Measurements from ENCODE around the gene DDX6.

DDX6 gene

DNA sequence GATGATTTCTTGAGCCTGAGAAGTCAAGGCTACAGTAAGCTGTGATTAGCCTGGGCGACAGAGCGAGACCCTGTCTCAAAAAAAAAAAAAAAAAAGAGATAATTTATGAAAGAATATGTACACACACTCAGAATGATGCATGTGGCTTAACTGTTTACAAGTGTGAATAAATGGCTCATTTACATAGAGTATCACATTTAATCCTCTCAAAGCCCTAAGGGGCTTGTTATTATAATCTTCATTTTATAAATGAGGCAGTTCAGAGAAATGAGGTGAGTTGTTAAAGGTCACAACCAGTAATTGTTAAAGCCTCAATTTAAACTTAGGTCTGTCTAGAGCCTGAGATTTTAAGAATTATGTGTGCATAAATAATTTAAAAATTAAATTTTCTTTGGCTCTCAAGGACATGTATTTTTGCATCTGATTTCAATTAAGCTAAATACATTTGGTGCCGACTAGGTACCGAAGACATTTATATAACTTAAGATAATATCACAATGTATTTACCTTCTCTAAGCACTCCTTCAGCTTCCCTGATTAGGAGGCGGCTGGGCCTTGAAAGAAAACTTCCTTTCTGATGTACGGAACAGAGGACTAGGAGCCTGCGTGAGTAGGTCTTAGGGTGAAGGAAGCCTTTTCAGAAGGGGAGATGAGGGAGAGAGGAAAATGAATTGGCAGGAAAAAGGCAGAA, 28.5 kb upstream of the DDX6 start:
- FAIRE-seq (peak; percentile 13), DNase-seq (ENCODE audit: insufficient read length, low spot score) (no peak)
- TF ChIP-seq SPI1 (IDR thresholded peaks at IDR 0.05; ENCODE audit: low read depth, low read length) (no peak), TAF1 (IDR thresholded peaks at IDR 0.05; ENCODE audit: low read depth, low read length) (no peak), POLR2AphosphoS5 (IDR thresholded peaks at IDR 0.05; ENCODE audit: low read depth, low read length) (no peak)

DNA sequence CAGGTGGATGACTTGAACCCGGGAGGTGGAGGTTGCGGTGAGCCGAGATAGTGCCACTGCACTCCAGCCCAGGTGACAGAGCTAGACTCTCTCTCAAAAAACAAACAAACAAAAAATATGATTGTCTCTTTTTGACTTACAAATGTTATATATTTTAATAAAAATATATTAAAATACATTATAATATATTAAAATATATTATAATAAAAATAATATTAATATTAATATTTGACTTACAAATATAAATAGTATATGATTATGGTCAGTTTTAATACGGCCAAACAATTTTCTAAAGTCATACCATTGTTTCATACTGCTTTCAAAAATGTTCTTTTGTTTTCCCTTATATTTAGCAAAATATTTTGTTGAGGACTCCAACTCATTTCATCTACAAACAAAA, 27.2 kb upstream of the DDX6 start:
- TF ChIP-seq TAF1 (IDR thresholded peaks at IDR 0.05; ENCODE audit: low read depth, low read length) (no peak), POU2F2 (IDR thresholded peaks at IDR 0.05; ENCODE audit: low read depth, low read length) (no peak), SPI1 (IDR thresholded peaks at IDR 0.05; ENCODE audit: low read depth, low read length) (no peak), PAX5 (IDR thresholded peaks at IDR 0.05; ENCODE audit: insufficient read depth, low read length, severe bottlenecking) (no peak), POLR2AphosphoS5 (IDR thresholded peaks at IDR 0.05; ENCODE audit: low read depth, low read length) (no peak), POLR2A (IDR thresholded peaks at IDR 0.05; ENCODE audit: low read depth, low read length) (no peak)
- DNase-seq (ENCODE audit: insufficient read length, low spot score) (no peak), FAIRE-seq (no peak)

DNA sequence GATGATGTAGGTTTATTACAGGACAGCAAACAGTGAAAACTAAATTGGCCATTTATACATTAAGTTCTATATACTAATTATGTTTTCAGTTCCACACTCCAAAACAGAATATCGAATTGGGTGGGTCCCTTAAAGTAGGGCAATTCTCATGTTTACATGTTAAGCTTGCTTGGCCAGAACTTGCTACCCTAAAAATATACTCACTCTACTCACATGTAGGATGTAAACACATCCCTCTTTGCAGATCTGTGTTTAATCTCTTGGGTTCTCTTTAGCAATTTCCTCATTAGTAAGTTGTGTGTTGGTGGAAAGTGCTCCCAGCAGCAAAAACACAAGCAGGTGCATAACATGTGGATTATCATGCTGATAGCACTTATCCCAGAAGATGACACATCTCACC, 22.6 kb upstream of the DDX6 start:
- DNase-seq (ENCODE audit: insufficient read length, low spot score) (no peak), FAIRE-seq (no peak)
- TF ChIP-seq PAX5 (IDR thresholded peaks at IDR 0.05; ENCODE audit: insufficient read depth, low read length, severe bottlenecking) (no peak), TAF1 (IDR thresholded peaks at IDR 0.05; ENCODE audit: low read depth, low read length) (no peak), POLR2A (IDR thresholded peaks at IDR 0.05; ENCODE audit: low read depth, low read length) (no peak), POU2F2 (IDR thresholded peaks at IDR 0.05; ENCODE audit: low read depth, low read length) (no peak), SPI1 (IDR thresholded peaks at IDR 0.05; ENCODE audit: low read depth, low read length) (no peak), POLR2AphosphoS5 (IDR thresholded peaks at IDR 0.05; ENCODE audit: low read depth, low read length) (no peak)

DNA sequence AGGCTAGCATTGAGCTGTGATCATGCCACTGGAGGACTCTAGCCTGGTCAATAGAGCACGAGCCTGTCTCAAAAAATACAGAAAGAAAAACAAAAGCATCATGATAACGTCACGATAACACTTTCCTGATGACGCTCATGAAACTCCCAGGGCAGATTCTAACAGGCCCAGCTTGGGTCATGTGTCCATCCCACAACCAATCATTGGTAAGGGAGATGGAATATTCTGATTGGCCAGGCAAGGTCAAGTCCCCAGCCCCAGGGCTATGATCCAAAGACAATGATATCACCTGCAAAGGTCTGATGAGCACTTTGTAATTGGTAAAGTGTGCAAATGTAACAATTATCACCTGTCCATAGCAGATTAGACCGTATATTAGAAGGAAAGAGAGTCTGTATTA, 21.5 kb upstream of the DDX6 start:
- peak; percentile 13 for FAIRE-seq
- TF ChIP-seq TAF1 (IDR thresholded peaks at IDR 0.05; ENCODE audit: low read depth, low read length) (no peak), POLR2AphosphoS5 (IDR thresholded peaks at IDR 0.05; ENCODE audit: low read depth, low read length) (no peak)
- no peak for DNase-seq (ENCODE audit: insufficient read length, low spot score)

DNA sequence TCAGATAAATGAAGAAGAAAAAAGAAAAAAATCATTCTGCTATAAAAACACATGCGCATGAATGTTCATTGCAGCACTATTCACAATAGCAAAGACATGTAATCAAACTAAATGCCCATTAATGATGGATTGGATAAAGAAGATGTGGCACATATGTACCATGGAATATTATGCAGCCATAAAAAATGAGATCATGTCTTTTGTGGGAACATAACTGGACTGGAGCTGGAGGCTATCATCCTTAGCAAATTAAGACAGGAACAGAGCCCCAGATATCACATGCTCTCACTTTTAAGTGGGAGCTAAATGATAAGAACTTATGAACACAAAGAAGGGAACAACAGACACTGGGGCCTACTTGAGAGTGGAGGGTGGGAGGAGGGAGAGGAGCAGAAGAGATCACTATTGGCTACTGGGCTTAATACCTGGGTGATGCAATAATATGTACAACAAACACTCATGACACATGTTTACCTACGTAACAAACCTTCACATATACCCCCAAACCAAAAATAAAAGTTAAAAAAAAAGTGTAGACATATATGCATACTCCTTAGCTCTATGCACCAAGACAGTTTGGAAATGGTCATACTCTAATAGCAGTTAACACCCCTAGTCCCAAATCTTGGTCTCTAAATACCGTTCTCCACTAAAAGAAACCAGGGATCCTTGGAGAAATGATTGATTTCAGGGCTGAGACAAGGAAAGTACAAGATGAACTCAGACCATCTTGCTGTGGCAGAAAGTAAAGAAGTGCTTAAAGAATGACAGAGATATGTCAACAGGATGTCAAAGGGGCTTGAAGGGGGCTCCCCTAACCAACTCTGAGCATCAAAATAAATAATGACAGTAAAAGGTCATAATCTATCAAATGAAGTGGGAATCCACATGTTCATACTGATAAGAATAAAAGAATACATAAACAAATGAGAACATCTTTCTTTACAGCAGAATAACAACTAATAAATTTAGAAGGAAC, 17.1 kb upstream of the DDX6 start:
- no peak for TF ChIP-seq PAX5 (IDR thresholded peaks at IDR 0.05; ENCODE audit: insufficient read depth, low read length, severe bottlenecking)
- no peak for TF ChIP-seq TAF1 (IDR thresholded peaks at IDR 0.05; ENCODE audit: low read depth, low read length)
- no peak for TF ChIP-seq SPI1 (IDR thresholded peaks at IDR 0.05; ENCODE audit: low read depth, low read length)
- FAIRE-seq = peak; percentile 35
- DNase-seq (ENCODE audit: insufficient read length, low spot score) = no peak

DNA sequence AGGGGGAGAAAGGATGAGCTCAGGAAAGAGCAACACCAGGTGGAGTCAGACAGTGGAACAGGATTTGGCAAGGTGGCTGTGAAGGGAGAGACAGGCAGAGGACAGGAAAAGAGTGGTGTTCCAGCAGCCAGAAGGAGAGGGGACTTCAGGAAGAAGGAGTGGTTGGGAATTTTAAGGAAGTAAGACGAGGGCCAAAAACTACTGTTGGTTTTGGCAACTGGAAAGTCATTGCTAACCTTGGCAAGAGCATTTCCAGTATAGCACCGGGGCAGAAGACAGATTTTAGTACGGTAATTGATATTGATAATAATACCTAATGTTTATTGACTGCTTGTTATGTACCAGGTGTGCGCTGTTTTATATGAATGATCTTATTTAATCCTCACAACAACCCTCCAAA, 15.4 kb upstream of the DDX6 start:
- no peak for DNase-seq (ENCODE audit: insufficient read length, low spot score)

DNA sequence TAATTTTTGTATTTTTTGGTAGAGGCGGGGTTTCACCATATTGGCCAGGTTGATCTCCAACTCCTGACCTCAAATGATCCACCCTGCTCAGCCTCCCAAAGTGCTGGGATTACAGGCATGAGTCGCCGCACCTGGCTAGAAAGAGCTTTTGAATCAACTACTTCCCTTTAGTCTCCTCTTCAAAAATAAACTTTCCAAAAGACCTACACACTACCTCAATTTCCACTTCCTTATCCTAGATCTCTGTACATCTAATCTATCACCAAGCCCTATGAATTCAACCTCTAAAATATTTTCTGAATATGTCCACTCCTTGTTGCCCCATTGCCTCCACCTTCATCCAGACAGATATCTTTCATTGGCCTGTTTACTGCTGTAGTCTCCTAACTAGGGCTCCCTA, 13.1 kb upstream of the DDX6 start:
- FAIRE-seq (no peak), DNase-seq (ENCODE audit: insufficient read length, low spot score) (no peak)
- no peak for TF ChIP-seq PAX5 (IDR thresholded peaks at IDR 0.05; ENCODE audit: insufficient read depth, low read length, severe bottlenecking)
- no peak for TF ChIP-seq POLR2AphosphoS5 (IDR thresholded peaks at IDR 0.05; ENCODE audit: low read depth, low read length)
- no peak for TF ChIP-seq SPI1 (IDR thresholded peaks at IDR 0.05; ENCODE audit: low read depth, low read length)
- TF ChIP-seq POU2F2 (IDR thresholded peaks at IDR 0.05; ENCODE audit: low read depth, low read length) = no peak
- TF ChIP-seq TAF1 (IDR thresholded peaks at IDR 0.05; ENCODE audit: low read depth, low read length) = no peak
- no peak for TF ChIP-seq POLR2A (IDR thresholded peaks at IDR 0.05; ENCODE audit: low read depth, low read length)

More for the DNA sequence above, 15.4 kb upstream of the DDX6 start:
- TF ChIP-seq POLR2AphosphoS5 (IDR thresholded peaks at IDR 0.05; ENCODE audit: low read depth, low read length) (no peak), POLR2A (IDR thresholded peaks at IDR 0.05; ENCODE audit: low read depth, low read length) (no peak)
- no peak for FAIRE-seq

DNA sequence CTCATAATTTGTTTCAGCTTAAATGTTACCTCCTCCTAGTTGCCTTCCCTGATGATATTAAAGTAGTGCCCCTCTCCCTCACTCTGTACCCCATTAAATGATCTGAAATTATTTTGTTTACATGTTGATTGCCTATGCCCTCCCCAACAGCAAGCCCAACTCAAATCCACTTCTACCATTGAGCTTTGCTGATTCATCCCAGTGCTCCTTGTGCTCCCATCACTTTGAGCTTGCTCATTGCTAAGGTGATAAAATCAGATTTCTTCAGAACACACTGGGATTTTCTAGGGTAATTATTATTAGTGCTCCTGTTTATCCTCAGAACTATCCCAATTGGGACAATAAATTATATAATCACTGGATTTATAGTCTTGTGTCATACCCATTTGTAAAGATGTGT, 8.4 kb upstream of the DDX6 start:
- TF ChIP-seq POLR2A (IDR thresholded peaks at IDR 0.05; ENCODE audit: low read depth, low read length) = no peak
- TF ChIP-seq POU2F2 (IDR thresholded peaks at IDR 0.05; ENCODE audit: low read depth, low read length) = no peak
- TF ChIP-seq TAF1 (IDR thresholded peaks at IDR 0.05; ENCODE audit: low read depth, low read length) = no peak
- no peak for TF ChIP-seq SPI1 (IDR thresholded peaks at IDR 0.05; ENCODE audit: low read depth, low read length)
- no peak for TF ChIP-seq PAX5 (IDR thresholded peaks at IDR 0.05; ENCODE audit: insufficient read depth, low read length, severe bottlenecking)
- no peak for FAIRE-seq
- DNase-seq (ENCODE audit: insufficient read length, low spot score) = no peak

DNA sequence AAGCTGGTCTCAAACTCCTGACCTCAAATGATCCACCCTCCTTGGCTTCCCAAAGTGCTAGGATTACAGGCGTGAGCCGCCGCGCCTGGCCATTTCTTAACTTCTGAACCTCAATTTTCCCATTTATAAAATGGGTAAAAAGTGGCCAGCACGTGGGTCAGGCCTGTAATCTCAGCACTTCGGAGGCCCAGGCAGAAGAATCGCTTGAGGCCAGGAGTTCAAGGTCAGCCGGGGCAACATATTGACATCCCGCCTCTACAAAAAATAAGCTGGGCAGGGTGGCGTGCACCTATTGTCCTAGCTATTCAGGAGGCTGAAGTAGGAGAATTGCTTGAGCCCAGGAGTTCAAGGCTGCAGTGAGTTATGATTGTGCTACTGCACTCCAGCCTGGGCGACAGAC, 6.5 kb upstream of the DDX6 start:
- FAIRE-seq (no peak), DNase-seq (ENCODE audit: insufficient read length, low spot score) (no peak)
- TF ChIP-seq POLR2A (IDR thresholded peaks at IDR 0.05; ENCODE audit: low read depth, low read length) (no peak), POLR2AphosphoS5 (IDR thresholded peaks at IDR 0.05; ENCODE audit: low read depth, low read length) (no peak), TAF1 (IDR thresholded peaks at IDR 0.05; ENCODE audit: low read depth, low read length) (no peak)

DNA sequence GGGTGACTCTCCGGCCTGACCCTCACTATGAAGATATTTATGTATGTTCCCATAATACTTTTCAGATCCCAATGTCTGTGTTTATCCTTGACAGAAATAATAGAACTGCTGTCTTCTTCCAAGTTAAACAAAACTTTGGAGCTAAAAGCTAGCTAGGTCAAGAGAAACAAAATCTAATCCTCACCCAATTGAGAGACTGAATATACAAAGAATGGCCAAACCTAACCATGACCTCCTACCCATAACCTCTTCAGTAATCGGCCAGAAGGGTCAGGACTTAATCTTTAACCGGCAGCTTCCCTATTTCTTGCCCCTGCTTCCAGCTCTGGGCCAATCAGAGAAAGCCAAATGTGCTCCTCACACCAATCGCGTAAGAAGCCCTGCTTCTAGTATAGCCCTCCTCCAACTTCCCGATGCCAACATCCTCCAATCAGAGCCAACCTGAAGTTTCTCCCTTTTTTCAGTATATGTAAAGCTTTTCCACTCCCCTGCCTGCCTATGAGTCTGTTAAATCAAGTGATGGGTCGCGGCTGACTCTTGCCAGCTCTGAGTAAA, 1.7 kb upstream of the DDX6 start:
- TF ChIP-seq SPI1 (IDR thresholded peaks at IDR 0.05; ENCODE audit: low read depth, low read length) (peak; percentile 42), POLR2AphosphoS5 (IDR thresholded peaks at IDR 0.05; ENCODE audit: low read depth, low read length) (peak; percentile 87), PAX5 (IDR thresholded peaks at IDR 0.05; ENCODE audit: insufficient read depth, low read length, severe bottlenecking) (no peak), POLR2A (IDR thresholded peaks at IDR 0.05; ENCODE audit: low read depth, low read length) (peak; percentile 90), TAF1 (IDR thresholded peaks at IDR 0.05; ENCODE audit: low read depth, low read length) (peak; percentile 19; the same call in 1 of the 2 replicates), POU2F2 (IDR thresholded peaks at IDR 0.05; ENCODE audit: low read depth, low read length) (no peak)
- peak; percentile 94 for FAIRE-seq

More for the DNA sequence above, 1.7 kb upstream of the DDX6 start:
- peak; percentile 62 for DNase-seq (ENCODE audit: insufficient read length, low spot score)

Measured in GM12891 (cell line).